GM12878 (cell line): ENCODE data around the gene INSL3.

Experiments
- BRCA1 ChIP-seq: IDR thresholded peaks from 2 replicates; pipeline ENCODE4 v1.6.1; 2011; ENCODE audit warnings: low read depth, low read length, improper control_type of control experiment
- CTCF ChIP-seq, 3 experiments: IDR thresholded peaks in 2 of 3; conservative IDR thresholded peaks in 1 of 3; 2 replicates each; pipeline ENCODE4 v1.5.1; 2011; ENCODE audit warnings: low read depth in 3 of 3, low read length in 3 of 3, mild to moderate bottlenecking in 3 of 3, control low read depth in 2 of 3, moderate library complexity in 2 of 3, inconsistent platforms in 1 of 3, mixed read lengths in 1 of 3; ENCODE audit not compliant: control insufficient read depth in 2 of 3, insufficient read depth in 1 of 3; ENCODE audit errors: extremely low read depth in 1 of 3
- RAD21 ChIP-seq: IDR thresholded peaks from 2 replicates; pipeline ENCODE4 v1.6.1; 2011; ENCODE audit warnings: mild to moderate bottlenecking, low read depth, low read length, moderate library complexity; ENCODE audit not compliant: insufficient read depth

GRCh38 chr19:17847538-17848366 is 26.4 kb upstream of the INSL3 start, which contains the start of gene JAK3:
- TF ChIP-seq BRCA1, result no peak
- TF ChIP-seq RAD21, result no peak
- TF ChIP-seq CTCF (IDR thresholded peaks at IDR 0.05 in 2 of 3, conservative IDR thresholded peaks at IDR 0.05 in 1 of 3; ENCODE audit: control insufficient read depth in 2 of 3, extremely low read depth in 1 of 3, insufficient read depth in 1 of 3, low read depth in 3 of 3, low read length in 3 of 3), result no peak
